ENCODE results near the gene ZNF460. TPM values are rescaled to one million over a fixed set of nuclear protein-coding genes. Genes with fewer than 3 reads are reported as not detected.

ZNF460 gene
- total and polyA plus RNA-seq, 2 of the 13 experiments (the other 11 are each of a cell fraction or from before 2014, with no cell fraction given), result 14.5 to 44.8 TPM

DNA sequence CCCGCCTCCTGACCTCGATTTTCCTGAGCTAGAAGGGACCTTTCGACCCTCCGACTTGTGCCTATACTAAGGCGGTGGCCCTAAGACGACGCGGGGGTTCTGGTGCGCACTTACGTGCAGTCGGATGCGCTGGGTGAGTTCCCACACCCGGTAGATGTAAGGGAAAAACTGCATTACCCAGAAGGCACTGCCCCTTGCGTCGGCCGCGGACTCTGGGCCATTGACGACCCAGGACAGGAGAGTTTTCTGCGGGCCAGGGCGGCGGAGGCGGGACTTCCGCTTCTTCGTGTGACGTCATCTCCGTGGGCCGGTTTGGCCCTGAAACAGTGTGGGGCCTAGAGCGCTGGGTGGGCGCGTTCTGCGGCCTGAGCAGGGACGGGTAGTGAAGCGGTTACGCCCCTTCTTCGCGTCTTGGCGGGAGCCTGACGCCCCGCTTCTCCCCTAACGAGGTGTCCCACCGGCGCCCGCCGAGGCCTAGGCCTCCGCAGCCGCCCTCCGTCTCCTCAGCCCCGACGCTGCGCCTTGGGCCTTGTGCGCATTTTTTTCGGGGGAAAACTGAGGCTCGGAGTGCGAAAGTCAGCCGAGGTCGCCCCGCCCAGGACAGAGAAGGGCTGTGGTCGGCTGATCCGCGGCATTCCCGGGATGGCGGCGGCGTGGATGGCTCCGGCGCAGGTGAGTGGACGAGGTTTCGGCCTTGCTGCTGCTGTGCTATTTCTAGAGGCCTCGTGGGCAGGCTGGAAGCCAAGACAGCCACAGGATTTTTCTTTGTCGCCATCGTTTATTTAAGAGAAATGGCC is at the start of gene ZNF460 (continued):
- TF ChIP-seq, protein P1, sequence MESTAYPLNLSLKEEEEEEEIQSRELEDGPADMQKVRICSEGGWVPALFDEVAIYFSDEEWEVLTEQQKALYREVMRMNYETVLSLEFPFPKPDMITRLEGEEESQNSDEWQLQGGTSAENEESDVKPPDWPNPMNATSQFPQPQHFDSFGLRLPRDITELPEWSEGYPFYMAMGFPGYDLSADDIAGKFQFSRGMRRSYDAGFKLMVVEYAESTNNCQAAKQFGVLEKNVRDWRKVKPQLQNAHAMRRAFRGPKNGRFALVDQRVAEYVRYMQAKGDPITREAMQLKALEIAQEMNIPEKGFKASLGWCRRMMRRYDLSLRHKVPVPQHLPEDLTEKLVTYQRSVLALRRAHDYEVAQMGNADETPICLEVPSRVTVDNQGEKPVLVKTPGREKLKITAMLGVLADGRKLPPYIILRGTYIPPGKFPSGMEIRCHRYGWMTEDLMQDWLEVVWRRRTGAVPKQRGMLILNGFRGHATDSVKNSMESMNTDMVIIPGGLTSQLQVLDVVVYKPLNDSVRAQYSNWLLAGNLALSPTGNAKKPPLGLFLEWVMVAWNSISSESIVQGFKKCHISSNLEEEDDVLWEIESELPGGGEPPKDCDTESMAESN (CRISPR knock-in tag; conservative IDR thresholded peaks at IDR 0.05), result 0 out of 2 replicates have a peak, but pooled peaks have one; percentile 37
- 0 out of 2 replicates have a peak, but pooled peaks have one; percentile 41 for TF ChIP-seq POGZ (CRISPR knock-in tag; IDR thresholded peaks at IDR 0.05)
- 0 out of 2 replicates have a peak, but pooled peaks have one; percentile 16 for TF ChIP-seq ZNF224 (CRISPR knock-in tag; IDR thresholded peaks at IDR 0.05)
- TF ChIP-seq CBFB (CRISPR knock-in tag; IDR thresholded peaks at IDR 0.05), result 0 out of 2 replicates have a peak, but pooled peaks have one; percentile 30
- TF ChIP-seq NR3C1 (CRISPR knock-in tag; IDR thresholded peaks at IDR 0.05), result no peak
- no peak for TF ChIP-seq ZBTB3 (CRISPR knock-in tag; IDR thresholded peaks at IDR 0.05; ENCODE audit: borderline replicate concordance, low read depth)
- peak; percentile 53; the same call in 1 of the 2 replicates for TF ChIP-seq ZNF564 (CRISPR knock-in tag; IDR thresholded peaks at IDR 0.05)
- peak; percentile 82 for TF ChIP-seq ZSCAN31 (CRISPR knock-in tag; IDR thresholded peaks at IDR 0.05; ENCODE audit: low read depth)
- peak; percentile 99 for TF ChIP-seq ATF7 (IDR thresholded peaks at IDR 0.05)
- peak; percentile 94 for TF ChIP-seq ATF7 (CRISPR knock-in tag; IDR thresholded peaks at IDR 0.05)
- TF ChIP-seq, protein P2, sequence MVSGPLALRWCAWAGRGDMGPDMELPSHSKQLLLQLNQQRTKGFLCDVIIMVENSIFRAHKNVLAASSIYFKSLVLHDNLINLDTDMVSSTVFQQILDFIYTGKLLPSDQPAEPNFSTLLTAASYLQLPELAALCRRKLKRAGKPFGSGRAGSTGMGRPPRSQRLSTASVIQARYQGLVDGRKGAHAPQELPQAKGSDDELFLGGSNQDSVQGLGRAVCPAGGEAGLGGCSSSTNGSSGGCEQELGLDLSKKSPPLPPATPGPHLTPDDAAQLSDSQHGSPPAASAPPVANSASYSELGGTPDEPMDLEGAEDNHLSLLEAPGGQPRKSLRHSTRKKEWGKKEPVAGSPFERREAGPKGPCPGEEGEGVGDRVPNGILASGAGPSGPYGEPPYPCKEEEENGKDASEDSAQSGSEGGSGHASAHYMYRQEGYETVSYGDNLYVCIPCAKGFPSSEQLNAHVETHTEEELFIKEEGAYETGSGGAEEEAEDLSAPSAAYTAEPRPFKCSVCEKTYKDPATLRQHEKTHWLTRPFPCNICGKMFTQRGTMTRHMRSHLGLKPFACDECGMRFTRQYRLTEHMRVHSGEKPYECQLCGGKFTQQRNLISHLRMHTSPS (CRISPR knock-in tag; IDR thresholded peaks at IDR 0.05; ENCODE audit: low read depth), result peak; percentile 28; the same call in 1 of the 2 replicates
- TF ChIP-seq ZNF572 (CRISPR knock-in tag; IDR thresholded peaks at IDR 0.05), result 0 out of 2 replicates have a peak, but pooled peaks have one; percentile 68
- TF ChIP-seq ZFP36L1 (CRISPR knock-in tag; IDR thresholded peaks at IDR 0.05), result 0 out of 2 replicates have a peak, but pooled peaks have one; percentile 7
- peak; percentile 77; the same call in 1 of the 2 replicates for TF ChIP-seq NAIF1 (CRISPR knock-in tag; IDR thresholded peaks at IDR 0.05; ENCODE audit: borderline replicate concordance)
- TF ChIP-seq, protein P3, sequence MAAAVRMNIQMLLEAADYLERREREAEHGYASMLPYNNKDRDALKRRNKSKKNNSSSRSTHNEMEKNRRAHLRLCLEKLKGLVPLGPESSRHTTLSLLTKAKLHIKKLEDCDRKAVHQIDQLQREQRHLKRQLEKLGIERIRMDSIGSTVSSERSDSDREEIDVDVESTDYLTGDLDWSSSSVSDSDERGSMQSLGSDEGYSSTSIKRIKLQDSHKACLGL (CRISPR knock-in tag; IDR thresholded peaks at IDR 0.05), result peak; percentile 76; the same call in 1 of the 2 replicates
- TF ChIP-seq TAF1 (CRISPR knock-in tag; IDR thresholded peaks at IDR 0.05), result peak; percentile 65
- TF ChIP-seq GATAD1 (CRISPR knock-in tag; IDR thresholded peaks at IDR 0.05), result peak; percentile 95
- TF ChIP-seq EP300 (IDR thresholded peaks at IDR 0.05; ENCODE audit: low read depth in 2 of 2, low read length in 2 of 2), result 0 out of 4 replicates have a peak, but pooled peaks of 1 of the 2 experiments have one; percentile 19
- no peak for TF ChIP-seq EP300 (CRISPR knock-in tag; IDR thresholded peaks at IDR 0.05; ENCODE audit: borderline replicate concordance)
- TF ChIP-seq SMC3 (IDR thresholded peaks at IDR 0.05; ENCODE audit: low read length), result no peak
- TF ChIP-seq, protein P4, sequence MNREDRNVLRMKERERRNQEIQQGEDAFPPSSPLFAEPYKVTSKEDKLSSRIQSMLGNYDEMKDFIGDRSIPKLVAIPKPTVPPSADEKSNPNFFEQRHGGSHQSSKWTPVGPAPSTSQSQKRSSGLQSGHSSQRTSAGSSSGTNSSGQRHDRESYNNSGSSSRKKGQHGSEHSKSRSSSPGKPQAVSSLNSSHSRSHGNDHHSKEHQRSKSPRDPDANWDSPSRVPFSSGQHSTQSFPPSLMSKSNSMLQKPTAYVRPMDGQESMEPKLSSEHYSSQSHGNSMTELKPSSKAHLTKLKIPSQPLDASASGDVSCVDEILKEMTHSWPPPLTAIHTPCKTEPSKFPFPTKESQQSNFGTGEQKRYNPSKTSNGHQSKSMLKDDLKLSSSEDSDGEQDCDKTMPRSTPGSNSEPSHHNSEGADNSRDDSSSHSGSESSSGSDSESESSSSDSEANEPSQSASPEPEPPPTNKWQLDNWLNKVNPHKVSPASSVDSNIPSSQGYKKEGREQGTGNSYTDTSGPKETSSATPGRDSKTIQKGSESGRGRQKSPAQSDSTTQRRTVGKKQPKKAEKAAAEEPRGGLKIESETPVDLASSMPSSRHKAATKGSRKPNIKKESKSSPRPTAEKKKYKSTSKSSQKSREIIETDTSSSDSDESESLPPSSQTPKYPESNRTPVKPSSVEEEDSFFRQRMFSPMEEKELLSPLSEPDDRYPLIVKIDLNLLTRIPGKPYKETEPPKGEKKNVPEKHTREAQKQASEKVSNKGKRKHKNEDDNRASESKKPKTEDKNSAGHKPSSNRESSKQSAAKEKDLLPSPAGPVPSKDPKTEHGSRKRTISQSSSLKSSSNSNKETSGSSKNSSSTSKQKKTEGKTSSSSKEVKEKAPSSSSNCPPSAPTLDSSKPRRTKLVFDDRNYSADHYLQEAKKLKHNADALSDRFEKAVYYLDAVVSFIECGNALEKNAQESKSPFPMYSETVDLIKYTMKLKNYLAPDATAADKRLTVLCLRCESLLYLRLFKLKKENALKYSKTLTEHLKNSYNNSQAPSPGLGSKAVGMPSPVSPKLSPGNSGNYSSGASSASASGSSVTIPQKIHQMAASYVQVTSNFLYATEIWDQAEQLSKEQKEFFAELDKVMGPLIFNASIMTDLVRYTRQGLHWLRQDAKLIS (CRISPR knock-in tag; IDR thresholded peaks at IDR 0.05), result 0 out of 2 replicates have a peak, but pooled peaks have one; percentile 32
